GM03348 (cell line): ENCODE measurements around the gene MAP7.

Source experiments
- DNase-seq: peaks from one replicate; pipeline ENCODE4 v3.0.0; 2012; ENCODE audit warnings: low spot score

The MAP7 gene

DNA sequence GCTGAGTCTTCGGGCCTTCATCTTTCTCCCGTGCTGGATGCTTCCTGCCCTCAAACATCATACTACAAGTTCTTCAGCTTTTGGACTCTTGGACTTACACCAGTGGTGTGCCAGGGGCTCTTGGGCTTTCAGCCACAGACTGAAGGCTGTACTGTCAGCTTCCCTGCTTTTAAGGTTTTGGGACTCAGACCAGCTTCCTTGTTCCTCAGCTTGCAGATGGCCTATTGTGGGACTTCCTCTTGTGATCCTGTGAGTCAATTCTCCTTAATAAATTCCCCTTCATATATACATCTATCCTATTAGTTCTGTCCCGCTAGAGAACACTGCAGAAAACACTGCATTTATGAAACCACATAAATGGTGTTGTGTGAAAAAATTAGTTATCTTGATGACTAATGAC lies 246.7 kb downstream of the MAP7 start:
- DNase-seq, result no peak

DNA sequence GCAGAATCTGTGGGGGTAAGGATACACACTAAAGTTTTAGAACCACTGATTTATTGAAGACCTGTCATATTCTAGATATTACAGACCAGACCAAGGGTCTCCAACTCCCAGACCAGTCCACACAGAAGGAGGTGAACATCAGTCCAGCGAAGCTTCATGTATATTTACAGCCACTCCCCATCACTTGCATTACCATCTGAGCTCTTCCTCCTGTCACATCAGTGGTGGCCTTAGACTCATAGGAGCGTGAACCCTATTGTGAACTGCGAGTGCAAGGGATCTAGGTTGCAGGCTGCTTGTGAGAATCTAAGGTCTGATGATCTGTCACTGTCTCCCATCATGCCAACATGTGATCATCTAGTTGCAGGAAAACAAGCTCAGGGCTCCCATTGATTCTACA lies 255.6 kb downstream of the MAP7 start:
- no peak for DNase-seq
